Loucy (cell line): ENCODE results near the gene TIAM1.

Source experiments
- H2AFZ ChIP-seq: fragments of 200-600 bp; sonication (generic); 2 replicates; pipeline ENCODE4 v1.6.0; 2016; ENCODE audit warnings: antibody characterized with exemption, mild to moderate bottlenecking, low read length, moderate library complexity
- H3F3A ChIP-seq: fragments of 200-600 bp; 2 replicates; pipeline ENCODE4 v1.6.0; 2016; ENCODE audit warnings: antibody characterized with exemption, low read depth, mild to moderate bottlenecking
- H3K27me3 ChIP-seq: fragments of 200-600 bp; sonication (generic); 2 replicates; pipeline ENCODE4 v1.6.1; 2014; ENCODE audit warnings: low read length, mild to moderate bottlenecking; ENCODE audit not compliant: insufficient read depth, poor library complexity, severe bottlenecking
- H3K36me3 ChIP-seq: fragments of 200-600 bp; sonication (generic); 2 replicates; pipeline ENCODE4 v1.6.1; 2016; ENCODE audit warnings: low read length; ENCODE audit not compliant: insufficient read depth
- H3K4me1 ChIP-seq: fragments of 200-600 bp; sonication (generic); 2 replicates; pipeline ENCODE4 v1.5.1; 2014; ENCODE audit warnings: low read length, mild to moderate bottlenecking; ENCODE audit not compliant: insufficient read depth, poor library complexity, severe bottlenecking
- H3K4me2 ChIP-seq: fragments of 200-600 bp; sonication (generic); 2 replicates; pipeline ENCODE4 v1.6.0; 2014; ENCODE audit warnings: antibody characterized with exemption, low read length, low read depth, mild to moderate bottlenecking; ENCODE audit not compliant: poor library complexity, severe bottlenecking
- H3K4me3 ChIP-seq: fragments of 200-600 bp; sonication (generic); 2 replicates; pipeline ENCODE4 v1.5.1; 2014; ENCODE audit warnings: low read length, mild to moderate bottlenecking, mixed read lengths; ENCODE audit not compliant: poor library complexity, severe bottlenecking
- H3K79me2 ChIP-seq: fragments of 200-600 bp; sonication (generic); 2 replicates; pipeline ENCODE4 v1.6.1; 2014; ENCODE audit warnings: low read length; ENCODE audit not compliant: insufficient read depth
- H3K9ac ChIP-seq: fragments of 200-600 bp; sonication (generic); 2 replicates; pipeline ENCODE4 v1.6.0; 2014; ENCODE audit warnings: mild to moderate bottlenecking, low read depth, low read length, moderate library complexity; ENCODE audit not compliant: poor library complexity, severe bottlenecking
- H3K9me2 ChIP-seq: fragments of 200-600 bp; sonication (generic); replicated peaks from 2 replicates; pipeline ENCODE4 v1.6.1; 2016; ENCODE audit warnings: low read depth, low read length, mixed read lengths
- H3K9me3 ChIP-seq: fragments of 200-600 bp; sonication (generic); 2 replicates; pipeline ENCODE4 v1.6.1; 2014; ENCODE audit warnings: mild to moderate bottlenecking, antibody characterized with exemption, low read length, low read depth; ENCODE audit not compliant: insufficient read depth
- H4K20me1 ChIP-seq: fragments of 200-600 bp; sonication (generic); 2 replicates; pipeline ENCODE4 v1.6.0; 2014; ENCODE audit warnings: antibody characterized with exemption, low read length, mild to moderate bottlenecking; ENCODE audit not compliant: insufficient read depth, poor library complexity, severe bottlenecking
- EZH2phosphoT487 ChIP-seq: fragments of 200-600 bp; IDR thresholded peaks from 2 replicates; pipeline ENCODE4 v1.6.1; 2018; ENCODE audit warnings: antibody characterized with exemption, mild to moderate bottlenecking, moderate library complexity, borderline replicate concordance
- TF ChIP-seq, protein P1 (sequence below): fragments of 200-600 bp; sonication (generic); conservative IDR thresholded peaks from 2 replicates; pipeline ENCODE4 v1.5.1; 2014; ENCODE audit warnings: mild to moderate bottlenecking, antibody characterized with exemption, low read length

Gene TIAM1

DNA sequence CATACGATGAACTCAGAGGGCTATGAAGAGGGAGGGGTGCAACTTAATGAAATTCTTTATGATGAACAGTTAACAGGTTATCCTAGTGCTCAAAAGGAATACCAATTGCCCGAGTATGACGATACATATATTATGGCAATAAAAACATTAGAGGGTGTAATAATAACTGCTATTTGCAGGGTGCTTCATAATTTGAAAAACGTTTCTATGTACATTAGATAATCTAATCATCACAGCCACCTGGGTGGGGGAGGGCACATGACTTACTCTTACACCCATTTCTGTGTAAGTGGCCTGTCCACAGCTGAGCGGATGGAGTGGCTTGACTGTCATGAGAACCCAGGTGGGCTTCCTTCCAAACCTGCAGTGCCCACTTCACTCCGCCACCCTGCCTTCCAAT is 46.3 kb downstream of the TIAM1 start:
- Histone ChIP-seq H3K4me1 (no peaks in the 10 kb centered on the region), H3K9me3 (no peaks in the 10 kb centered on the region), H3K9ac (no peak overlapping the region), H3K4me2 (no peak overlapping the region), H3K36me3 (no peaks in the 10 kb centered on the region), H2AFZ (no peak overlapping the region), H4K20me1 (no peaks in the 10 kb centered on the region), H3K27me3 (no peaks in the 10 kb centered on the region), H3K9me2 (no peaks in the 10 kb centered on the region), H3K4me3 (no peak overlapping the region), H3F3A (no peaks in the 10 kb centered on the region), H3K79me2 (no peaks in the 10 kb centered on the region)
- TF ChIP-seq, protein P1, sequence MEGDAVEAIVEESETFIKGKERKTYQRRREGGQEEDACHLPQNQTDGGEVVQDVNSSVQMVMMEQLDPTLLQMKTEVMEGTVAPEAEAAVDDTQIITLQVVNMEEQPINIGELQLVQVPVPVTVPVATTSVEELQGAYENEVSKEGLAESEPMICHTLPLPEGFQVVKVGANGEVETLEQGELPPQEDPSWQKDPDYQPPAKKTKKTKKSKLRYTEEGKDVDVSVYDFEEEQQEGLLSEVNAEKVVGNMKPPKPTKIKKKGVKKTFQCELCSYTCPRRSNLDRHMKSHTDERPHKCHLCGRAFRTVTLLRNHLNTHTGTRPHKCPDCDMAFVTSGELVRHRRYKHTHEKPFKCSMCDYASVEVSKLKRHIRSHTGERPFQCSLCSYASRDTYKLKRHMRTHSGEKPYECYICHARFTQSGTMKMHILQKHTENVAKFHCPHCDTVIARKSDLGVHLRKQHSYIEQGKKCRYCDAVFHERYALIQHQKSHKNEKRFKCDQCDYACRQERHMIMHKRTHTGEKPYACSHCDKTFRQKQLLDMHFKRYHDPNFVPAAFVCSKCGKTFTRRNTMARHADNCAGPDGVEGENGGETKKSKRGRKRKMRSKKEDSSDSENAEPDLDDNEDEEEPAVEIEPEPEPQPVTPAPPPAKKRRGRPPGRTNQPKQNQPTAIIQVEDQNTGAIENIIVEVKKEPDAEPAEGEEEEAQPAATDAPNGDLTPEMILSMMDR = no peak
- TF ChIP-seq EZH2phosphoT487 = no peak

DNA sequence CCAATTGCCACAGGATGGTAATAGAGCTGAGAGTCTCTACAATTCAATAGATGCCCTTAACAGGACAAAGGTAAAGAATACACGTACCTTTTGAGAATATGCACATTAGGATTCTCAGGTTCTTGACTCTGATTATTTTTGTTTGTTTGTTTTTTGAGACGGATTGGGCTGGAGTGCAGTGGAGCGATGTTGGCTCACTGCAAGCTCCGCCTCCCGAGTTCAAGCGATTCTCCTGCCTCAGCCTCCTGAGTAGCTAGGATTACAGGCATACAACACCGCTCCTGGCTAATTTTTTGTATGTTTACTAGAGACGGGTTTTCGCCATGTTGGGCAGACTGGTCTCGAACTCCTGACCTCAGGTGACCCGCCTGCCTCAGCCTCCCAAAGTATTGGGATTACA is 48.4 kb downstream of the TIAM1 start:
- no peaks in the 10 kb centered on the region for H3K9me3 ChIP-seq
- no peak overlapping the region for H3K4me2 ChIP-seq
- no peaks in the 10 kb centered on the region for H3K36me3 ChIP-seq
- H3K4me3 ChIP-seq = no peak overlapping the region
- H3K9ac ChIP-seq = no peak overlapping the region
- H3K4me1 ChIP-seq = no peaks in the 10 kb centered on the region
- no peaks in the 10 kb centered on the region for H3K9me2 ChIP-seq
- H3K79me2 ChIP-seq = no peaks in the 10 kb centered on the region
- no peaks in the 10 kb centered on the region for H3F3A ChIP-seq
- H3K27me3 ChIP-seq = no peaks in the 10 kb centered on the region
- no peaks in the 10 kb centered on the region for H4K20me1 ChIP-seq
- H2AFZ ChIP-seq = no peak overlapping the region
- no peak for TF ChIP-seq EZH2phosphoT487
- TF ChIP-seq, protein P1 = no peak

DNA sequence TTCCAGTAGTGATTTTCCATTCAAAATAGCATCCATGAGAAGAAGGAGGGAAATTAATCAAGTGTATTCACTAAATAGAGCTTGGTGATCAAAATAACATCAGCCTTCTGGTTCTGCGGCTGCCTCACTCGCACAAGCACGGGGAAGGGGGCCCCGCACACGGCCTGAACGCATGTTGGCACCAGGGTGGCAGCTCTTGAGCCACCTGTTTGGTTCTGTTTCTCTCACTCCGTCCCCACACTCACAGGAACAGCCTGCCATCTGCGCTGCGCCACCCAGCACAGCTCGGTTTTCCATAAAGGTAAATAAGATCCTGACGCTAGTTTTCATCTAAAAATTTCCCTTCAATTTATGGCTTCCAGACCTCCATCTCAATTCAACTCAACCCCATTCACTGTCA is 49.4 kb downstream of the TIAM1 start:
- H3K9ac ChIP-seq = no peak overlapping the region
- no peaks in the 10 kb centered on the region for H3K4me1 ChIP-seq
- TF ChIP-seq, protein P1 = no peak
- TF ChIP-seq EZH2phosphoT487 = no peak
- no peaks in the 10 kb centered on the region for H4K20me1 ChIP-seq
- no peaks in the 10 kb centered on the region for H3K36me3 ChIP-seq
- H3K4me3 ChIP-seq = no peak overlapping the region
- H2AFZ ChIP-seq = no peak overlapping the region
- no peaks in the 10 kb centered on the region for H3K9me3 ChIP-seq
- H3K4me2 ChIP-seq = no peak overlapping the region
- no peaks in the 10 kb centered on the region for H3F3A ChIP-seq
- no peaks in the 10 kb centered on the region for H3K9me2 ChIP-seq
- H3K27me3 ChIP-seq = no peaks in the 10 kb centered on the region
- no peaks in the 10 kb centered on the region for H3K79me2 ChIP-seq
